HG03565 (cell line): ENCODE measurements around the gene STAT5B.
"Not testable (repeated sequence)": the region's sequence is repeated elsewhere in the genome, so short reads cannot be mapped to it uniquely, and the experiment has no call there.

Experiments used
- ATAC-seq: cut with Tn5 transposase; IDR thresholded peaks from one replicate; pipeline ENCODE4 v1.9.1; 2021; ENCODE audit warnings: mild to moderate bottlenecking, moderate library complexity; ENCODE audit not compliant: unreplicated experiment

STAT5B gene

GRCh38 chr17:42276359-42276608, at the start of gene STAT5B:
STAT5B (minus strand) TSS chr17:42276391; CDS start chr17:42232127, 44,264 bp downstream.
- ATAC-seq = no peak

DNA sequence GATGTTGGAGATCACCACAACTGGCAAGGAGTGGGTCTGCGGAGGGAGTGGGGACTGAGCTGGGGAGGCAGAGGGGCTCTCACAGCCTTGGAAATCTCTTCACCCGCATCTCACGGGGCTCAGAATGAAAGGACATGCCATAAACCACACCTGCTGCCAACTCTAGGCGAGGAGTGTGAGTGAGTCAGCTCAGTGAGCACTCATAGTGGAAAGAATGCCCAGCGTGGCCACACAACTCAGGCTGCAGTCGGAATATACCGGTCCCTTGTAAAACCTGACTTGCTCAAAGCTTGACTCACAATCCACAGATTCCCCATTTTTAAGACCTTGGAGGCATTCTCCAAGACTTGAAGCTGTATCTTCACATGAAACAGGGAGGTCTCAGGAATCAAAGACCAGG, 48.8 kb upstream of the STAT5B start:
- ATAC-seq = no peak

GRCh38 chr17:42323268-42323773, 47.1 kb upstream of the STAT5B start:
- no peak for ATAC-seq

- ATAC-seq = no peak
Measured at GRCh38 chr17:42322382-42323267, 46.4 kb upstream of the STAT5B start.

DNA sequence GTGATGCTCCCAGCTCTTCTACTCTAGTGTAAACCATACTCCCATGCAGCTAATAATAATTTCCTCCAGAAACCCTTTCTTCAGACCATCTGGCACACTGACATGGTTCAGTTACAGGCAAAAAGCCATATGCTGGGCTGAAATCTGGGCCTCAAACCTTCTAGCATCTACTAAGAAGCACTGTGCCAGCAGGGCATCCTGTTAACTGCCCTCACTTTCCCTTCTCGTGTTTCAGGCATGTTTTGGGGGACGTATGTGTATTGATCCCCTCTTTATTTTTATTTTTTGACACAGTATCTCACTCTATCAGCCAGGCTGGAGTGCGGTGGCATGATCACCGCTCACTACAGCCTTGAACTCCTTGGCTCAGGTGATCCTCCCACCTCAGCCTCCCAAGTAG, 45.4 kb upstream of the STAT5B start:
- ATAC-seq = no peak

DNA sequence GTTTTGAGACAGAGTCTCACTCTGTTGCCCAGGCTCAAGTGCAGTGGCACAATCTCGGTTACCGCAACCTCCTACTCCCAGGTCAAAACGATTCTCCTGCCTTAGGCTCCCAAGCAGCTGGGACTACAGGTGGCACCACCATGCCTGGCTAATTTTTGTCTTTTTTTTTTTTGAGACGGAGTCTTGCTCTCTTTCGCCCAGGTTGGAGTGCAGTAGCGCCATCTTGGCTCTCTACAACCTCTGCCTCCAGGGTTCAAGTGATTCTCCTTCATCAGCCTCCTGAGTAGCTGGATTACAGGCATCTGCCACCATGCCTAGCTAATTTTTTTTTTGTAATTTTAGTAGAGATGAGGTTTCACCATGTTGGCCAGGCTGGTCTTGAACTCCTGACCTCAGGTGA, 41.8 kb upstream of the STAT5B start:
- not testable (repeated sequence) for ATAC-seq

GRCh38 chr17:42317266-42317845, 41.2 kb upstream of the STAT5B start:
- ATAC-seq = no peak

GRCh38 chr17:42316755-42317154, 40.6 kb upstream of the STAT5B start:
- ATAC-seq = no peak

DNA sequence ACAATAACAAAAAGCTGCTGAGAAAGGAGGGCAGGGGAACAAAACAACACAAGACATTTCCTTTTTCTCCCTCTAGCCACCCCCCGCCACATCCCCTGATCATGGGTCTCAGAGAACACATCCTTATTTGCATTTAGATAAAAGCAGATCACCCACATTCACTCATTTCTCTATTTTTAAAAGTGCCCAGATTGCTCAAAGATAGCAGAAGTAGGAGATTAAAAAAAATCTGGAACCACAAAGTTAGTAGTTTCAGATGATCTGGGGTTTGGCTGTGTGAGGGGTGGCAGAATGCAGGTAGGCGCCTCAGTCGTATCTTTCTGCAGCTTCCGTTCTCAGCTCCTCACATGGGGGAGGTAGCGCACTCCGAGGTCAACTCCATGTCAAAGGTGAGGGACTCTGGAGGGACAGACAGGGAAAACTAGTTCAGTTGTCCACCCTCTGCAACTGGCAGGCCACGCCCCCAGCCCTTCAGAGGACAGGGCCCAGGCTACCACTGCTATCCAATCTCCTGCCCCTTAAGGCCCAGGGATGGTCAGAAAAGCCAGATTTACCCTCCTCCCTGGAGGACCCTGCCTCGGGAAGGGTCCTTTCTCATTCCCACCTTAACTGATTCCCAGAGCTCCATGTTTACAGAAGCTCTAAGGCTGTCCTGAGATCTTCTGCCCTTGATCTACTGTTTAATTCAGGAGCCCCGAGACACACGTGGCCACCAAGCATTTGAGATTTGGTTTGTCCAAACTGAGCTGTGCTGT, 39.4 kb upstream of the STAT5B start:
- ATAC-seq = peak; percentile 24

- no peak for ATAC-seq
Measured at GRCh38 chr17:42313773-42314566, 37.8 kb upstream of the STAT5B start.

GRCh38 chr17:42313389-42313772, 37.2 kb upstream of the STAT5B start:
- ATAC-seq = no peak

GRCh38 chr17:42312285-42313130, 36.3 kb upstream of the STAT5B start:
- ATAC-seq = no peak

GRCh38 chr17:42312035-42312284, 35.8 kb upstream of the STAT5B start:
- ATAC-seq = no peak

DNA sequence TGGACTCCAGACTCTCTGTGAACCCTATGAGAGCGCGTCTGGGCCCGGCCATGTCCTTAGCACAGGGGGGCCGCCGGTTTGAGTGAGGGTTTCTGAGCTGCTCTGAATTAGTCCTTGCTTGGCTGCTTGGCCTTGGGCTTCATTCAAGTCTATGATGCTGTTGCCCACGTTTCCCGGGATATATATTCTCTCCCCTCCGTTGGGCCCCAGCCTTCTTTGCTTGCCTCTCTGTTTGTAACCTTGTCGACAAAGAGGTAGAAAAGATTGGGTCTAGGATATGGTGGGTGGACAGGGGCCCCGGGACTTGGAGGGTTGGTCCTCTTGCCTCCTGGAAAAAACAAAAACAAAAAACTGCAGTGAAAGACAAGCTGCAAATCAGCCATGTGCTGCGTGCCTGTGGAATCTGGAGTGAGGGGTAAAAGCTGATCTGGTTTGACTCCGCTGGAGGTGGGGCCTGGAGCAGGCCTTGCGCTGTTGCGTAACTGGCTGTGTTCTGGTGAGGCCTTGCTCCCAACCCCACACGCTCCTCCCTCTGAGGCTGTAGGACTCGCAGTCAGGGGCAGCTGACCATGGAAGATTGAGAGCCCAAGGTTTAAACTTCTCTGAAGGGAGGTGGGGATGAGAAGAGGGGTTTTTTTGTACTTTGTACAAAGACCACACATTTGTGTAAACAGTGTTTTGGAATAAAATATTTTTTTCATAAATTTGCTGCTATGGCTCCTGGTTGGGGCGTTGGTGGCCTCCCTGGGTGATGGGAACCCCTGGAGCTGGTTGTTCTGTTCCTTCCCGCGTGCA, 35.2 kb upstream of the STAT5B start:
- ATAC-seq = no peak

DNA sequence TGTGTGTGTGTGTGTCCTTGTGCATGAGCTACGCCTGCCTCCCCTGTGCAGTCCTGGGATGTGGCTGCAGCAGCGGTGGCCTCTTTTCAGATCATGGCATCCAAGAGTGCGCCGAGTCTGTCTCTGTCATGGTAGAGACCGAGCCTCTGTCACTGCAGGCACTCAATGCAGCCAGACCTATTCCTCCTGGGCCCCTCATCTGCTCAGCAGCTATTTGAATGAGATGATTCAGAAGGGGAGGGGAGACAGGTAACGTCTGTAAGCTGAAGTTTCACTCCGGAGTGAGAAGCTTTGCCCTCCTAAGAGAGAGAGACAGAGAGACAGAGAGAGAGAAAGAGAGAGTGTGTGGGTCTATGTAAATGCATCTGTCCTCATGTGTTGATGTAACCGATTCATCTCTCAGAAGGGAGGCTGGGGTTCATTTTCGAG, 34.6 kb upstream of the STAT5B start:
- no peak for ATAC-seq

- no peak for ATAC-seq
Measured at GRCh38 chr17:42309986-42310786, 34.0 kb upstream of the STAT5B start.

DNA sequence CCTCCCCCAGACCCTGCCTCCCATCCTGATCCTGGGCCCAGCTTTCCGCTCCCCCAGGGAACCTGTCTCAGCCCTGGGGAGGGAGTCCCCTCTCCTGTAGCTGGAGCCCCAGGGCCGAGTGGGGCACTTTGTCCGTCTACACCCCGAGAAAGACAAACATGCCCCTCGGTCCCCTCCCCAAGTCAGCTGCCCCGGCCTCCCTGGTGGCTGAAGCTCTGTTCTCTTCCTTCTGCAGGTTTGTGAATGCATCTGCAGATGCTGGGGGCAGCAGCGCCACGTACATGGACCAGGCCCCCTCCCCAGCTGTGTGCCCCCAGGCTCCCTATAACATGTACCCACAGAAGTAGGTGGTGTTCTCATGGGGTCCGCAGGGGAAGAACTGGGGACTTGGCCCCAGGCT, 33.0 kb upstream of the STAT5B start:
- no peak for ATAC-seq

DNA sequence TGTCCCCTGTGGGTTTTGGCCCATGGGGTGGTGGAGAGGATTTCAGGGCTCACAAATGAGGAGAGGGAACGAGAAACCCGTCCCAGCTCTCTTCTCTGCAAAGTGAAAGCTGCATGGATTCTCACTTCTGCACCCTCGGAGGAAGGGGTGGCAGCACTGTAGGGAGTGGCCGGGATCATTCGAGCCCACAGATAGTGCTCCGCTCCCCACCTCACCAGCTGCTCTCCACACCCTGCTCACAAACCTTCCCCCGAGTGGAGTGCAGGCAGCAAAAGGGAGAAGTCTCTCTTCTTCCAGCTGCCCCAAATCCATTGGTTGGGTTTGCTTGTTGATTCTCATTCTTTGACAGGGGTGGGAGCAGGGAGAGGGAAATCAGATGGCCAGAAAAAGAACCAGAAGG, 32.3 kb upstream of the STAT5B start:
- no peak for ATAC-seq
